T-cell (primary cell): Measurements from ENCODE around the gene UGT2B28. TPM values are rescaled to one million over a fixed set of nuclear protein-coding genes. Genes with fewer than 3 reads are reported as not detected.
"Not testable (repeated sequence)": the region's sequence is repeated elsewhere in the genome, so short reads cannot be mapped to it uniquely, and the experiment has no call there.

Experiments used
- ATAC-seq, 4 experiments: fragments of 200-7000 bp in 3 of 4; fragments of 150-1000 bp in 1 of 4; cut with Tn5 transposase; replicated peaks in 1 of 4; 1 replicate in 3 of 4; 2 replicates in 1 of 4; pipeline ENCODE4 v1.10.0; 2021; ENCODE audit warnings: moderate library complexity in 3 of 4, mild to moderate bottlenecking in 2 of 4, moderate number of reproducible peaks in 1 of 4
- CTCF ChIA-PET, 2 donors: fragments of 300-600 bp; sonication (Branson Sonifier 250); formaldehyde crosslinking; loops; one replicate each; lab custom pipeline; 2022; ENCODE audit warnings: antibody characterized with exemption in 2 of 2; lab: Charles Lee
- POLR2A ChIA-PET, 2 donors: fragments of 300-600 bp; sonication (Branson Sonifier 250); formaldehyde crosslinking; loops; one replicate each; lab custom pipeline; 2022; ENCODE audit warnings: antibody characterized with exemption in 2 of 2; lab: Charles Lee
- DNase-seq, 35 experiments: peaks; one replicate each; pipeline versions ENCODE4 v3.0.0 to v3.0.0-alpha.2; 2013 to 2023
- H3K27ac ChIP-seq: one replicate; pipeline ENCODE4 v1.5.1; 2013; ENCODE audit warnings: low read length
- H3K27me3 ChIP-seq, 2 experiments: replicated peaks in 1 of 2; 1 replicate in 1 of 2; 2 replicates in 1 of 2; pipeline versions ENCODE4 v1.6.1 to v1.7.0; 2013; ENCODE audit warnings: low read length in 1 of 2, mixed read lengths in 1 of 2; ENCODE audit not compliant: control insufficient read depth in 2 of 2, insufficient read depth in 2 of 2; ENCODE audit errors: extremely low read depth in 1 of 2
- H3K36me3 ChIP-seq, 2 donors: 1 replicate in 1 of 2; 2 replicates in 1 of 2; pipeline versions ENCODE4 v1.6.1 to v1.7.0; 2013; ENCODE audit warnings: low read length in 1 of 2; ENCODE audit not compliant: control insufficient read depth in 2 of 2, insufficient read depth in 1 of 2; ENCODE audit errors: extremely low read depth in 1 of 2
- H3K4me1 ChIP-seq, 2 experiments: 1 replicate in 1 of 2; 2 replicates in 1 of 2; pipeline versions ENCODE4 v1.6.1 to v1.7.0; 2013; ENCODE audit warnings: low read length in 2 of 2, mixed read lengths in 1 of 2; ENCODE audit not compliant: insufficient read depth in 2 of 2, control insufficient read depth in 1 of 2; ENCODE audit errors: extremely low read depth in 1 of 2
- H3K4me3 ChIP-seq, 2 donors: 1 replicate in 1 of 2; 2 replicates in 1 of 2; pipeline versions ENCODE4 v1.5.1 to v1.7.0; 2013; ENCODE audit warnings: mild to moderate bottlenecking in 2 of 2, low read length in 1 of 2, moderate library complexity in 1 of 2; ENCODE audit not compliant: control insufficient read depth in 1 of 2; ENCODE audit errors: extremely low read depth in 1 of 2
- H3K9me3 ChIP-seq: 2 replicates; pipeline ENCODE4 v1.7.0; 2013
- H3K27ac Mint-ChIP-seq, 2 donors: one replicate each; pipeline ENCODE4 v1.8.0; 2020 to 2021; ENCODE audit warnings: mild to moderate bottlenecking in 2 of 2, mixed read lengths in 2 of 2
- H3K27me3 Mint-ChIP-seq, 2 donors: one replicate each; pipeline ENCODE4 v1.8.0; 2021 to 2022; ENCODE audit warnings: mixed read lengths in 2 of 2
- H3K36me3 Mint-ChIP-seq: one replicate; pipeline ENCODE4 v1.8.0; 2021; ENCODE audit warnings: mixed read lengths
- H3K4me1 Mint-ChIP-seq, 3 donors: one replicate each; pipeline ENCODE4 v1.8.0; 2020 to 2022; ENCODE audit warnings: mixed read lengths in 3 of 3, mild to moderate bottlenecking in 1 of 3
- H3K4me3 Mint-ChIP-seq, 3 donors: one replicate each; pipeline ENCODE4 v1.8.0; 2020 to 2022; ENCODE audit warnings: mild to moderate bottlenecking in 3 of 3, mixed read lengths in 3 of 3, moderate library complexity in 3 of 3
- H3K9me3 Mint-ChIP-seq, 3 donors: one replicate each; pipeline ENCODE4 v1.8.0; 2020 to 2022; ENCODE audit warnings: mixed read lengths in 3 of 3
- WGBS: methylation state at CpG from one replicate; pipeline ENCODE4 v1.1.5; 2013; ENCODE audit warnings: missing lambda C conversion rate; ENCODE audit not compliant: insufficient coverage; 5-methylcytosine and 5-hydroxymethylcytosine counted together
- total RNA-seq, 35 experiments: library from RNA in 6 of 35; stranded (reverse) in 6 of 35; fragments of 120-200 nt in 1 of 35; gene quantifications; one replicate each; pipeline versions ENCODE4 v1.2.1 to v1.2.4 and lab custom pipeline; 2013 to 2026

The UGT2B28 gene
- total RNA-seq, result not detected
- not detected for total RNA-seq (2013)
- 0 reads per million in 29 experiments for total RNA-seq (lab: John Stamatoyannopoulos, UW)

- H3K4me1 ChIP-seq, H3K36me3 ChIP-seq, DNase-seq, H3K27me3 Mint-ChIP-seq, H3K27ac Mint-ChIP-seq, ATAC-seq, H3K9me3 ChIP-seq, H3K4me1 Mint-ChIP-seq, POLR2A ChIA-PET, H3K27ac ChIP-seq, H3K9me3 Mint-ChIP-seq, H3K4me3 Mint-ChIP-seq, CTCF ChIA-PET, H3K4me3 ChIP-seq, H3K36me3 Mint-ChIP-seq, H3K27me3 ChIP-seq: not testable (repeated sequence)
- no CpG with 5 or more reads among the region's 4 CpGs for WGBS
These were observed at the start of gene UGT2B28 for GRCh38 chr4:69280081-69280480. TSS of gene UGT2B28 (plus strand) at chr4:69280475. CDS start at chr4:69280501, 26 bp downstream.

DNA sequence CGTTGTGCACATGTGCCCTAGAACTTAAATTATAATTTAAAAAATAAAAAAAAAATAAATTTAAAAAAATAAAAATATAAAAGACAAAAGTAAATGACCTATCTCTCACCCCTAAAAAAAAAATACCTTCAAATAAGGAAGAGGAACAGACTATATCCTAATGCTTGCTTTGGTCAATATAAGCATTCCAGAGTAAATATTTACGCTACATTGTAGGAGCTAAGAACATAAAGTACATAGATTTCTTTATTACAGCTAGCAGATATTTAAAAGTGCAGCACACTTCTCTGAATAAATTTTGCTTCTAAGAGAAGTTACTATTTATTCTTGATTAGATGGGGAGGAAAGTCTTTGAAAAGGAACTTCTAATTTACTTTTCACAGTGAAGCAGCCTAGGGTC is 41.2 kb upstream of the UGT2B28 start:
- Histone ChIP-seq H3K9me3 (no peaks in the 10 kb centered on the region), H3K36me3 (no peaks in the 10 kb centered on the region), H3K27ac (no peak overlapping the region), H3K4me3 (no peak overlapping the region), H3K4me1 (no peaks in the 10 kb centered on the region), H3K27me3 (no peaks in the 10 kb centered on the region)
- Mint-ChIP-seq H3K9me3 (peaks cover 5 to 13% (median 7%) of the 10 kb centered on the region in 3 donors), H3K36me3 (no peaks in the 10 kb centered on the region), H3K4me3 (no peak overlapping the region), H3K27me3 (no peaks in the 10 kb centered on the region), H3K27ac (no peak overlapping the region), H3K4me1 (no peaks in the 10 kb centered on the region)
- no CpG with 5 or more reads among the region's 2 CpGs for WGBS
- DNase-seq, result no peak
- ATAC-seq, result no peak
- POLR2A ChIA-PET, result no interaction called here
- CTCF ChIA-PET, result no interaction called here

DNA sequence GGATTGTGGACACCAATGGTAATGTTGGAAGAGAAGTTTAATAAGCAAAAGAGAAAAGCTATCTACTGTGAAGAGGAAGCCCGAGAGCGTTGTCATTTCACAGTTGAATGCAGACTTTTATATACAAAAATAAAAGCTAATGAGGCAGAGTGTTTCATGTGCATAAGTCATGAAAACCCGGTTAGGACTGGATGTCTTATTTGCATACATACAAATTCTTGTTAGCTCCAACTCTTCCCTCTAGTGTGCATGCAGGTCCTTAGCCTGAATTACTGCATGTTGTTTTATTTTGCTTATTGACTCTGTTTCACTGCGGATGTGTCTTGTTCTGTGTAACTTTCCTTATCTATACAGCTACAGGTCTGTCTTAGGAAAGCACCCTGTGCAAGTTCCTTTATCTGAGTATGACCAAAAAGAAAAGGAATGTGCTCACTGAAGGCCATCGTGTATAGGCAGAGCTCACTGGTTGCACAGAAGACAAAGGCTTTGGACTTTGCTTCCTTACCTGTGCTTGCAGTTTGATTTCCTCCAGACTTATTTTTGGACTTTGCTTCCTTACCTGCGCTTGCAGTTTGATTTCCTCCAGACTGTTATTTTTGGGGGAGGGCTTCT is 40.6 kb upstream of the UGT2B28 start:
- Mint-ChIP-seq H3K4me1 (no peaks in the 10 kb centered on the region), H3K27ac (no peak overlapping the region), H3K9me3 (peaks cover 3 to 13% (median 7%) of the 10 kb centered on the region in 3 donors), H3K4me3 (no peak overlapping the region), H3K27me3 (no peaks in the 10 kb centered on the region), H3K36me3 (no peaks in the 10 kb centered on the region)
- DNase-seq (no peak), ATAC-seq (no peak)
- POLR2A ChIA-PET, result no interaction called here
- Histone ChIP-seq H3K4me3 (no peak overlapping the region), H3K9me3 (no peaks in the 10 kb centered on the region), H3K27ac (no peak overlapping the region), H3K4me1 (no peaks in the 10 kb centered on the region), H3K27me3 (no peaks in the 10 kb centered on the region), H3K36me3 (no peaks in the 10 kb centered on the region)
- CTCF ChIA-PET, result no interaction called here
- WGBS, result 29% methylated on average over 1 of the region's 6 CpGs

DNA sequence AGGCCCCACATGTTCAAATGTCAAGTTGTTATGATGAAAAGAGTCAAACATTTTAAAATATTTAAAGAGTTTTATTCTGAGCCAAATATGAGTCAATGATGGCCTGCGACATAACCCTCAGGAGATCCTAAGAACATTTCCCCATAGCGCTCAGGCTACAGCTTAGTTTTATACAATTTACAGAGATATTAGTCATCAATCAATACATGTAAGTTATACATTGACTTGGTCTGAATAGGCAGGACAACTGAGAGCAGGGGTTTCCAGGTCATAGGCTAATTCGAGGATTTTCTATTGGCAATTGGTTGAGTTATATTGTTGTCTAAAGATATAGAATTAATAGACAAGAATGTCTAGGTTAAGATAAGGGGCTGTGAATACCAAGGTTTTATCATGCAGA is 39.5 kb upstream of the UGT2B28 start:
- WGBS, result no CpG with 5 or more reads among the region's 3 CpGs
- H3K9me3 ChIP-seq, CTCF ChIA-PET, H3K27ac ChIP-seq, ATAC-seq, H3K27me3 Mint-ChIP-seq, H3K27ac Mint-ChIP-seq, H3K4me3 ChIP-seq, H3K4me3 Mint-ChIP-seq, H3K27me3 ChIP-seq, DNase-seq, H3K36me3 ChIP-seq, H3K36me3 Mint-ChIP-seq, H3K4me1 ChIP-seq, H3K4me1 Mint-ChIP-seq, POLR2A ChIA-PET: not testable (repeated sequence)
- peaks cover 3 to 13% (median 9%) of the 10 kb centered on the region in 3 donors for H3K9me3 Mint-ChIP-seq

DNA sequence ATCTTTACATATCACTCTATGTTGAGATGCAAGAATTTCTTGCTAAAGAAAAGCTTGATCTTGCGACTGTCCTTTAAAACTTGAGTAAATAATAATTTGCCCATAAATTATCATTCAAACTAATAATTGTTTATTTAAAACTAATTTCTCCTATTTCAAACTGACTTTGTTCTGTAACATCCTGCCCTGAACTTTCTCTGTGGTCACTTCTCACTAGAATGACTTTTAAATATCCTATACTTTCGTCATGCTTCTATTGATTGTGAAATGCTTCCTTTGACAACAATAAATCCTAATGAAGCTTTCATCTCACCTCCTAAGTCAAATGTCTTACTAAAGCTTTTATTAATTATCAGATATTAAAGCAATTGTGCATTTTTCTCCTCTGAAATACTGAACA is 38.5 kb upstream of the UGT2B28 start:
- no CpG with 5 or more reads among the region's 2 CpGs for WGBS
- ATAC-seq, H3K36me3 ChIP-seq, POLR2A ChIA-PET, H3K9me3 ChIP-seq, H3K27me3 ChIP-seq, H3K4me3 ChIP-seq, H3K4me1 ChIP-seq, H3K27ac ChIP-seq, H3K36me3 Mint-ChIP-seq, H3K27ac Mint-ChIP-seq, H3K4me3 Mint-ChIP-seq, CTCF ChIA-PET, H3K4me1 Mint-ChIP-seq, DNase-seq, H3K27me3 Mint-ChIP-seq: not testable (repeated sequence)
- peaks cover 12 to 16% (median 13%) of the 10 kb centered on the region in 3 donors for H3K9me3 Mint-ChIP-seq

GRCh38 chr4:69242562-69243240 is 37.6 kb upstream of the UGT2B28 start:
- H3K9me3 ChIP-seq, H3K4me3 Mint-ChIP-seq, POLR2A ChIA-PET, H3K4me1 Mint-ChIP-seq, H3K27me3 ChIP-seq, H3K27ac ChIP-seq, H3K4me1 ChIP-seq, H3K4me3 ChIP-seq, DNase-seq, H3K27me3 Mint-ChIP-seq, H3K36me3 Mint-ChIP-seq, H3K36me3 ChIP-seq, ATAC-seq, CTCF ChIA-PET, H3K27ac Mint-ChIP-seq: not testable (repeated sequence)
- 40% methylated on average over 2 of the region's 3 CpGs for WGBS
- peaks cover 12 to 16% (median 16%) of the 10 kb centered on the region in 3 donors for H3K9me3 Mint-ChIP-seq
